ENCODE results near the gene SLC45A3.

SLC45A3 gene

GRCh38 chr1:205699416-205699815, 19.1 kb upstream of the SLC45A3 start:
- DNase-seq: no peak

DNA sequence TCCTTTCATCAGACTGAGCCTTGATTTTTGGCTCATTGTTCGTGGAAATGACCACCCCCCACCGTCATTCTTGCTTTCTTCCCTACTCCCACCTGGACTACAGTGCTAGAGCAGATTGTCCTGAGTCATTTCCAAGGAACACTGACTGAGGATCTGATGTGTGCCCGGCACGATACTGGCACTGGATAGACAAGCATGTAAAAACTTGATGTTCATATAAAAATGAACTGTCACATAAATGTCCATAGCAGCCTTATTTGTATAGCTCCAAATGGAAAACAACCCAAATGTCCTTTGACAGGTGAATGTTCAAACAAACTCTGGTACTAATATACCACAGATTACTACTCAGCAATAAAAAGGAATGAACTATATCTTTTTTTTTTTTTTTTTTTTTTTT, 18.6 kb upstream of the SLC45A3 start:
- DNase-seq: no peak

DNA sequence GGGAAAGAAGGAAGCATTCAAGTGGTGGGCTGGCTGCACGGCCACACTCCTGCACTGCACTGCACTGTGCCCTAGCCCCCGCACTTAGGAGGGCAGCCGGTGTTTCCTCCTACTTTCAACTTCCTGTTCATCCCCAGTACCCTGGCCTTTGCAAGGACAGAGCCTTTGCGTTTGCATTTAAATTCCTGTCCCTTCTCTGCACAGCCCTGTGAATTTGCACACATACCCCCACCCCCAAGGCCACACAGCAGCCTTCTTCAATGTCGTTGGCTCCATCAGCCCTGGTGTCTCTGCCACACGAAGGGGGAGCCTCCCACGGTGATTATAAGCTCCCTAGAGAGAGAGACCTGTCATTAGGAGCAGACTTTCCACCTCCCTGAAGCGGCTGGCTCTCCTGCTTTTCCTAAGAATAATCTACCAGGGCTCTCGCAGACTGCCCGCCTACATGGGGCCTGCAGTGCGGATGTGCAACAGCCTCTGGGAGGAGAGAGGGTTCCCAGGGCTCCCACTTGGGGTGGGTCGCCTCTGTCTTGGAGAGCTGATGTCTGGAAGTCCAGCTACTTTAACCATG, 13.2 kb upstream of the SLC45A3 start:
- DNase-seq: no peak

DNA sequence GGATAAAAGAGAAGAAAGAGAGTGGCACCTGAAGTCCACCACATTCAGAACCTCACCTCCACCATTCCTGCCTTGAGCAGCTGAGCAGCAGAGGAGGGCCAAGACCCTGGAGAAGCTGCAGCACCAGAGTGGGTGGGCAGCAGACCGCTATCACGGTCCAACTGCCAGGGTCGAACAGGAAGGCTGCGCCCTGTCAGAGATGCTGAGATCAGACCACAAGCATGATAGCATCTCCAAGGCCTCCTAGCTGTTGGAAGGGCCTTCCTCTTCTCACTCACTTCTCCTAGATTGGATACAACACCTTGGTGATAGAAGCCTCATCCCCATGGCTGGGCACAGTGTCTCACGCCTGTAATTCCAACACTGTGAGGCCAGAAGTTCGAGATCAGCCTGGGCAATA, 12.1 kb upstream of the SLC45A3 start:
- DNase-seq: no peak

GRCh38 chr1:205690122-205690756, 9.9 kb upstream of the SLC45A3 start:
- no peak for DNase-seq

DNA sequence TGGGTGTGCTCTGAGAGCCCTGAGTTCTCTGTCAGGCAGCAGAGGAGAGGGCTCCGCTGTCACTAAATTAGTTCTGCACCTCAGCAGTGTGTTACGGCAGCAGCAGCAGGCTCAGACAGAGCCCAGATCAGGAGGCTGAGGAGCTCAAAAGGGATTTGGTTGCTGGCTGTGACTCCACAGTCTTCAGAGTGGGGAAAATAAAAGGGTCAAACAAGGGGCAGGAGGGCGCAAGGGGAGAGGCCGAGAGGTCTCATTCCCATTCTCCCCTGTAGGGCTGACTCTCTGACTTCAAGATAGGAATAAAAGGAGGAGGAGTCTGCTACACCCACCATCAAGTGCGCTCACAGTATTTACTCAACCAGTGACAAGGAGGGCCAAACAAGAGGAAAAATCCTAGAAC, 9.2 kb upstream of the SLC45A3 start:
- DNase-seq: no peak

DNA sequence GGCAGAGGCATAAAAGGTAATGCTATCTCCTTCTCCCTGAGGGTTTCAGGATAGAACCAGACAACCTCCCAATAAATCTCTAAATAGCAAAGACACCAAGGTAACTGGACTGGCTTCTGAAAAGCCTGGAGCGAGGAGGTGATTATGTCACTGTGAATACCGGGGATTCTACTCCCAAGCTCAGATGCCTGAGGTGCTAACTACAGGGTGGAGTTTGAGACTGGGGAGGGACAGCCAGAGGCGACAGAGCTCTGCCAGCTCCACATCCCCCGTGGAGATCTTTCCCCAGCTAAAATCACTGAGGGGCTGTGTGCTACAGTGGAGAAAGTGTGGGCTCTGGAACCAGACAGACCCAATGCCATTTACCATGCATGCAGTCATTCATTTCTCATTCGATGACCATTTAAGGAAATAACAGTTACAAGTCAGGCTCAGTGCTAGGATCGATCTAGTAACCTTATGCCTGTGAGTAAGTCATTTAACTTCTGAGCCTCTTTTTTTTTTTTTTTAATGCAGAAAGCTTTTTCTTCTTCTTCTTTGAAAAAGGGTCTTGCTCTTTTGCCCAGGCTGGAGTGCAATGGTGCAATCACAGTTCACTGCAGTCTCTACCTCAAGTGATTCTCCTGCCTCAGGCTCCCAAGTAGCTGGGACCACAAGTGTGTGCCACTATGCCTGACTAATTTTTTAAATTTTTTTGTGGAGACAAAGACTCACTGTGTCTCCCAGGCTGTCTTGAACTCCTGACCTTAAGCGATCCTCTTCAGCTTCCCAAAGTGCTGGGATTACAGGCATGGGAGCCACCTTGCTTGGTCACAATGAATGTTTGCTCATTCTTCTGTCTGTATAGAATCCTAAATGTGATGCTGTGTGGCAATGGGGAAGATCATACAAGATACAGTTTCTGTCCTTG, 8.1 kb upstream of the SLC45A3 start:
- DNase-seq: no peak

GRCh38 chr1:205687242-205687641, 6.9 kb upstream of the SLC45A3 start:
- no peak for DNase-seq

- DNase-seq: no peak
Observed at GRCh38 chr1:205681364-205681763, 1.1 kb upstream of the SLC45A3 start.

- no peak for DNase-seq
Observed at GRCh38 chr1:205678286-205679111, 1.8 kb downstream of the SLC45A3 start.

- DNase-seq: no peak
Observed at GRCh38 chr1:205677167-205677566, 3.1 kb downstream of the SLC45A3 start.

- no peak for DNase-seq
Observed at GRCh38 chr1:205676597-205676996, 3.7 kb downstream of the SLC45A3 start.

GRCh38 chr1:205676002-205676401, 4.3 kb downstream of the SLC45A3 start:
- DNase-seq: no peak

- no peak for DNase-seq
Observed at GRCh38 chr1:205675247-205675646, 5.1 kb downstream of the SLC45A3 start.

DNA sequence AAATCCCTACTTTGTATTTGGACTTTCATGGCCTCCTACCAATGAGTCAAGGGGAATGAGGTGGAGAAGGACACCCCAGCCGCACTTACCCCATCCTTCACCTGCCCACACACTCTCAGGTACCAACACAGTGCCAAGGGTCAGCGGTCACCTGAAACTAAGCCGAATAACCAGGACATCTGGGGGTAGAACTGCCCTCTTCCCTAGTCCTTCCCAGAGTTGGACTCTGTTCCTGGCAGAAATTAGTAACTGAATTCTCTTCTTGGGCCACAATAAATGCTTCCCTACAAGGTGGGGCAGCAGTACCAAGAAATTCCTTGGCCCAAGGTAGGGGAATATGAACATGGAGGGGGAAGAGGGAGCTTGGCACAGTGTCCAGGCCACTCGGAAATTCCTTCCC, 7.3 kb downstream of the SLC45A3 start:
- DNase-seq: no peak

DNA sequence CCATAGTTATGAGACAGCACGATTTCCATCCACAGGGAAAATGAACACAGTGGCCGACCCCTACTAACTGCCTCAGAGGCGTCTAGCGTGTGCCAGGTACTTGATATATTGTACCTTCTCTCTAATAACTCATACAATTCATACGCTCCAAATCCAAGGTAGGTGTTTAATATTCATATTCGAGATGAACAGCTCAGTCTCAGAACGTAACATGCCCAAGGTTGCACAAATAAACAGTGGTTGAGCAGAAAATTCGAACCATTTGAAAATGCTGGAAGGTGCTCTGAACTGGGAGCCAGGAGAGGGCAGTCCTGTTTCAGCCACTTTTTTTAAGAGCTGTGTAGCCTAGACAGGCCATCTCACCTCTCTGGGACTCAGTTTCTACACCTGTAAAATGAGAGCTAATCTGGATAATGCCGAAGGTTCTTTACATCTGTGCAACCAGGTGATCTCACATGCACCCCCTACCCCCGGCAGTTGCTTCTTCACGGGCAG, 7.9 kb downstream of the SLC45A3 start:
- DNase-seq: no peak

DNA sequence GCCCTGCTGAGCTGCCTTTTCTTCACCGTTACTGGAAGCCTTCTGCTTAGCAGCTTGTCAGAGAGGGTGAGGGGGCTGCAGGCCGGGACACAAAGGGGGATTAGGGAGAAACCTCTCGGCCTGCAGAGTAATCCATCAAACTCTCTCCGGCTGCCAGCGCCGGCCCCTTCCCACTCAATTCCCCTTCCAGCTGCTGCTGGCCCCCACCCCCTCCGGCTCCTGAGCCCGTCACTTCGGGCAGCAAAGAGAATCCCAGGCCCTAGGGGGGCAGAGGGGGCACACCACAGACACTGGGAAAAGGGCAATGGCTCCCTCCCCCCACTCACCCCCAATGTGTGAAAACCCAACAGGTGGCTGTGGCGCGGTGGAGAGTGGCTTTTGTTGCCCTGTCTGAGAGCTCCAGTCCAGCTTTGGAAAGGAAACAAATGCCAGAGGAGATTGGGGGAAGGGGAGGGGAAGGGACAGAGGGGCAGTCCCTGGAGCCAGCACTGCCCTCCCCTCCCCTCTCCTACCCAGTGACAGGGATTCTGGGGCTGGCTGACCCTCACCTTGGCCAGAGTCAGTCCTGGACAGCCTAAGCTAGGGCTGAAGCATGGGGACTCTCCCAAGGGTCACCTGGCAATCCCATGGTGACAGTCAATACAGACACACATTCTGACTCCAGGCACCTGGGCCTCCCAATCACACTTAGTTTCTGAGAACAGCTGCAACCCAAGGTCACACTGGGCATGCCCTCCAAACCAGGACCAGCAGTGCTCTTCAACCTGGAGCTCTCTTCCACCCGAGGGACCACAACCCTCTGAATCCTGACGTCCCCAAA, 9.5 kb downstream of the SLC45A3 start:
- DNase-seq: no peak

DNA sequence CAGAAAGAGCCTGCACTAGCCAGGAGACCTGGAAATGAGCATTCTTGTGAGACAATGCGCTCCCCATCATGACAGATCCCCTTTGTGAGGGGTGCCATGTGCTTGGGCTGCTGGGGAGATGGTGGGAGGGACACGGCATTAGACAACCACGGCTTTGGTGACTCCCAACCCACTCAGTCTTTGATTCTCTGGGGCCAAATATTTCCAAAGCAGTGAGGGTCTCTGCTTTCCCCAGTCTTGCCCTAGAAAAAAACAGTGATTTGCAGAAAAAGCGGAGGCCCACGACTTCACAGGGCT, 10.2 kb downstream of the SLC45A3 start:
- DNase-seq: no peak

DNA sequence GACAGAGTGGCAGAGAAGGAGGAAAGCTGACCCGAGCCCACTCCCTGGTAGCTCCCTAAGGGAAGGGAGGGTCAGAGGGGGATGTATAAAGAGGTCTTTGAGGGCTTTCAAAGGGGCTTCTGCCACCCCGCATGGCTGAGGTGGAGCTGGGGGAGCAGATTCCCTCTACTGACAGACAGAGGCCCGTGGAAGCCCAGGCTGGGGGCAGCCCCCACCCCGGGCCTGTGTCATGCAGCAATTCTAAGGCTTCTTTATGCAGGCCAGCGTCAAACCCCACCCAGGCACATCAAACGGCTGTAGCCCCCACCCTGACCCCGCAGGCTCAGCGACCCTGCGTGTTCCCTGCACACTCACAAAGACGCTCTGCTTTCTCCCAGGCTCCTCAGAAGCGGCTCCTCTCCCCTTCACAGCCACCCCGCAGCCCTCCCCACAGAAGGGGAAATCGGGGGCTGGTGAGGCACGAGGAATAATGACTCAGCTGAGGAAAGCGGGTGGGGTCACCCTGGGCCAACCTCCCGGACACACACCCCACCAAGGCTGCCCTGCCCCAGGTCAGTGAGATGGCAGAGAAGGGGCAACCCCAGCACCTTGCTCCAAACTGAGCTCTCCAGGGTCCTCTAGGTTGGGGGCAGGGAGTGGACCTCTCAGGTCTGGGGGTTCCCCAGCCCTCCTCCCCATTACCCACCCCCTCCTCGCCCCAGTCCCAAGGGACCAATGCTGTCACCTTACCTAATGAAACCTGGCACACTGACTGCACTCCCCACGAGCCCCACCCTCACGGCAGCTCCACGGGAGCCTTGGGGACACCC, 10.8 kb downstream of the SLC45A3 start:
- DNase-seq: no peak

- no peak for DNase-seq
Observed at GRCh38 chr1:205668951-205669340, 11.4 kb downstream of the SLC45A3 start.

DNA sequence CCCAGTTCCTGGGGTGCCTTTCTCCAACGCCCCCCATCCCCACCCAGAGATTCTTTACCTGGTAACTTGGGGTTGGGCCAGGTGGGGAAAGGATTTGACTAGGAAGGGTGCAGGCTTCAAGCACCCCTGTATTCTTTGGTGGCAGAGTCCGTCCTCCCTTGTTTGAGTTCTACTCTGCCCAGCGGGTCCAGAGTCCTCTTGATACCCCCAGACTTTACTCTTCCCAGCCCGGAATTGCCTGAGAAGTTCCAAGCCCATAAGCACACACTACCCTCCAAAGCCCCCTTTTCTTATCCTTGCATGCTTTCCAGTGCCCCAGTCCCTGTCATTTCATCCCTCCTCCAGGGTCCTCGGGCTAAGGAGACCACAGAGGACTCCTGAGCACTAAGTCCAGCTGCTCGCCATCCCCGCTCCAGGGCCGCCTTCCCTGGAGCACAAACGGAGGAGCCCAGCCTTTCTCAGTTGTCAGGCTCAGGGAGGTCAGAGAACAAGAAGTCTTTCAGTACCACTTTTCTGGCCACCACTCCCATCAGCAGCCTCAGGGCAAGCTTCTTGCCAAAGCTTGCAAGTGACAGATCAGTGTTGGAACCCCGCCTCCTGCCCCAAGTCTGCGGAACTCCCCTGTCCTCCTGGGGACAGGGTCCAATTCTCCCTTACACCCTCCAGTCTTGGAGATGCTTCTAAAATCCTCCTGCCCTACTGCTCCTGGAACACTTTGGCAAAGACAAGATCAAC, 12.2 kb downstream of the SLC45A3 start:
- no peak for DNase-seq
